Activated T-helper 9 cell treated with anti-CD3 and anti-CD28 coated beads, Interleukin-2, amount 50 U/mL, for 16 hours (primary cell): ENCODE measurements around the gene EPHB2.

ENCODE experiments used
- DNase-seq: peaks from one replicate; pipeline ENCODE4 v3.0.0-alpha.2; 2020; ENCODE audit warnings: low read depth

The EPHB2 gene

DNA sequence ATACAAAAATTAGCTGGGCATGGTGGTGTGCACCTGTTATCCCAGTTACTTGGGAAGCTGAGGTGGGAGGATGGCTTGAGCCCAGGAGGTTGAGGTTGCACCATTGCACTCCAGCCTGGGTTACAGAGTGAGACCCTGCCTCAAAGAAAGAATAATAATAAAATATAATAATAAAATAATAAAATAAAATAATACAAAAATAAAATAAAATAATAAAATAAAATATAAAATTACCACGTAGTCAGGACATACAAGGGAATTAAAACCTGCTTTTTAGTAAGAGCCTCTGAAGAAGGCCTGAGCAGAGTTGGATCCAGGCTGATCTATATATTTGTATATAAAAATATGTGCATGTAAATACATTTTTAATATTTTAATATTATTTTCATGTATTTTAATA is 41.7 kb downstream of the EPHB2 start:
- no peak for DNase-seq

DNA sequence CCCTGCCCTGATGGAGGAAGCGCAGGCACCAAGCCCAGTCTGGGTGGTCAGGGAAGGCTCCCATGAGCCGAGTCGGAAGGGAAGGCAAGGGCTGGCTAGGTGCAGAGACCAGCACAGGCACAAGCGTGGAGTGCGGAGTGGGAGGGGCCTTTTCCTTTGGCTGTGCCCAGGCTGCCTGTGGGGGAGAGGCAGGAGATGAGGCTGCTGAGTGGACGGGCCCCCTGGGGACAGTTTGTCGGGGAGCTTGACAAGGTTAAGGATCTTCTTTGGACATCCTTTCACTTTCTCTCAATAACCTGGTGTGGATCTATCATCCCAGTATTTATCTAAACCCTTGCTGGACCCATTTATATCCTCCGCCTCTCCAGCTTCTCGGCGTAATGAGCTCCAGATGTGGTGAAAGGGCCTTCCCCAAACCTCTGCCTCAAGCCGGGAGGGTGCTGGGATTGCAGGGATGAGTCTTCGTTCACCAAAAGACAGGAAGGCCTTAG is 42.9 kb downstream of the EPHB2 start:
- no peak for DNase-seq

- no peak for DNase-seq
Observed at GRCh38 chr1:22754106-22754768, 43.6 kb downstream of the EPHB2 start.

- DNase-seq, result no peak
Observed at GRCh38 chr1:22754824-22755223, 44.2 kb downstream of the EPHB2 start.

GRCh38 chr1:22755641-22756040 is 45.0 kb downstream of the EPHB2 start:
- no peak for DNase-seq

- DNase-seq, result no peak
Observed at GRCh38 chr1:22756125-22756735, 45.6 kb downstream of the EPHB2 start.

DNA sequence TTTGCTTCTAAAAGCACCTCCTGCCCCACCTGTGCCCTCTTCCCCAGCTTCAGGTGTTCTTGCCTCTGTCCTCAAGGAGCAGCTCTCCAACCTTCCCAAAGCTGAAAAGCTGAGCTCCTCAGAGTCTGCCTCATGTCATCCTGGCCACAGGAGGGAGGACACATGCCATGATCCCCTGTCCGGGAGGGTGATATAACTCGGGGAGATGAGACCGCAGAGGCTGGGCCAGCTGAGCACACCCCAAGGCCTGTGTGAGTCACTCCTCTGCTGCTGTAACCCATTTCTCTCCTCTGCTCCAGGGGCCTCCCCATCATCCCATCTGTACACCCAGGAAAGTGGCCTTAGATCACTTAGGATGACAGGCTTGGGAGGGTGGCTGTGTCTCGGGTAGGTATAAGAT is 49.8 kb downstream of the EPHB2 start:
- no peak for DNase-seq

DNA sequence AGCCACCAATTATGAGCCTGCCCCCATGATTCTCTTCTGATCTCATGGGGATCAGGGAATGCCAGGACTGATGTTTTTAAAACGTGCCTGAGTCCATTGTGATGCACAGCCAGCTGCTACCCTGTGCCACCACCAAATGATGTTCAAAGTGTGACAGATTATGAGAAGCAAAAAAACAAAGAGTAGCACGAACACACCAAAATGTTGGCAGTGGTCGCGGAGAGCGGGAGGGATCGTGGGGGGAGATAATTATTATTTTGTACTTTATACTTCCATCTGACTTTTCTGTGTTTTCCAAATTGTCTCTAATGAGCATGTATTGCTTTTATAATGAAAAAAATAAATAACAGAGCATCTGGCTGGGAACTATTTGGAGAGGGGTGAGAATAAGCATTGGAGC is 50.5 kb downstream of the EPHB2 start:
- DNase-seq, result no peak

GRCh38 chr1:22761821-22762220 is 51.2 kb downstream of the EPHB2 start:
- no peak for DNase-seq

GRCh38 chr1:22763487-22764200 is 53.0 kb downstream of the EPHB2 start:
- DNase-seq, result no peak

DNA sequence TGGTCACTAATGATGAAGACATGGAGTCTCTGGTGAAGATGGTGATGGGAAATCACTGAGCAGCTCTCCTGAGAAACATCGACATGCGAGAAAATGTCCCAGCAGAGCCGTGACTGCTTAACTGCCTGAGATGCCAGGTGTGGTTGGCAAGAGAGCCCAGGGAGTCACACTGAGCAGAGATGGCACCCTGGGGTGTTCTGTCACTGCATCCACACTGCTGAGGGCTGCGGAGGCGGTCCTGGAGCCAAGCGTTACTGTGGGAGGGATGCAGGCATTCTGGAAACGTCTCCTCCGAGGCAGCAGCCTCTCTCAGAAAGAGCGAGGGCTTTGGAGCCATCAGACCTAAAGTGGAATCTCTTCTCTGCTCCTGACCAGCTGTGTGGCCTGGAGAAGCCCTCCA is 57.2 kb downstream of the EPHB2 start:
- DNase-seq, result no peak

DNA sequence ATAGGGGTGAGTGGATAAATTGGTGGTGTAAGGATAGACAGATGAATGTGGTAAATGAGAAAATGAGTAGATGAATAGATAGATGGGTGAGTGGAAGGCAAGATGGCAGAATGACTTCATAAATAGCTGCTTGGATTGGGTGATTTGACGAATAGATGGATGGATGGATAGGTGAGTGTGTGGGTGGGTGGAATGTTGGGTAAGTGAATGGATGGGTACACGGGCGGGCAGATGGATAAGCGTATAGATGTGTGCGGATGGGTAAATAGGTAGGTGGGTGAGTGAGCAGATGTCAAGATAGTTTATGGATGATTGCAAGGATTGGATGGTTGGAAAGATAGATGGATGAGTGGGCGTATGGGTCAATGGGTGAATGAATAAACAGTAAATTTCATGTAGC is 59.3 kb downstream of the EPHB2 start:
- no peak for DNase-seq

DNA sequence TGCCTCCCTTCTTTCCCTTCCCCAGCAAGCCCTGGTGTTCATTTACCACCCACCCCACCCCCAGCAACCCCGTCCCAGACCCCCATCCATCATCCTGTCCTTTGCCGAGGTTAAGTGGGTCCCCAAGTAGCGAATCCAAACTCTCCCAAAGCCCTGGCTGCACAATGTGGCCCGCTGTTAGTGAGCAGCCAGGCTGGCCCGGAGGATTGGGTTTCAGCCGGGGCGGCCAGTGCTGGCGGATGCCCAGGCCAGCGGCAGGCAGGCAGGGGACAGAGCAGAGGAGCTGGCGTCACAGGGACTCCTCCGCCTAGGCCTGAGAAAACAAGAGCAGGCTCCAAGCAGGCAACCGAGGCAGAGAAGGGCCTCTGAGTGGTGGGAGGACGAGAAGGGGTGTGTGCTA is 61.4 kb downstream of the EPHB2 start:
- no peak for DNase-seq

GRCh38 chr1:22773981-22774832 is 63.6 kb downstream of the EPHB2 start:
- DNase-seq, result no peak

DNA sequence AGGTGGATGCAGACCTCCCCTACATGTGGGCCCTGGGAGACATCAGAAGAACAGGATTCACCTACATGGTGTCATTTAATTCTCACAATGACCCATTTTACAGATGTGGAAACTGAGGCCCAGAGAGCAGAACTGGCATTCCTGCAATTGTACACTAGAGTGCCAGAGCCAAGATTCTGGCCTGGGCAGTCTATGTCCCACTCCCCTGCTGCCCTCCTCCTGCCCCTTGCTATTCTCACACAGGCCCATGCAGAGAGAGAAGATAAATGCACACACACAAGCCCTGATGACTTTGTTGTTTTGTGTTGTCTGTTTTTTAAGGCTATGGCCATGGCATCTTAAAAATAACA is 64.2 kb downstream of the EPHB2 start:
- no peak for DNase-seq

GRCh38 chr1:22775478-22775877 is 64.8 kb downstream of the EPHB2 start:
- no peak for DNase-seq

GRCh38 chr1:22776035-22776613 is 65.5 kb downstream of the EPHB2 start:
- DNase-seq, result no peak

GRCh38 chr1:22777388-22778057 is 66.9 kb downstream of the EPHB2 start:
- no peak for DNase-seq

- DNase-seq, result no peak
Observed at GRCh38 chr1:22778408-22778807, 67.8 kb downstream of the EPHB2 start.

GRCh38 chr1:22778862-22779520 is 68.4 kb downstream of the EPHB2 start:
- DNase-seq, result no peak

GRCh38 chr1:22780696-22781095 is 70.1 kb downstream of the EPHB2 start:
- DNase-seq, result no peak
